Daoy (cell line): ENCODE results near the gene ADARB1. TPM values are rescaled to one million over a fixed set of nuclear protein-coding genes. Genes with fewer than 3 reads are reported as not detected.

Experiments used
- DNase-seq: peaks from one replicate; pipeline ENCODE4 v3.0.0-alpha.2; 2015; ENCODE audit warnings: low read depth
- total RNA-seq: library from RNA; depleted of rRNA; stranded (reverse); fragments of >200 nt; shearing (Covaris generic); gene quantifications from 2 replicates; pipeline ENCODE4 v1.2.3, GENCODE V29; 2014

ADARB1 gene
- total RNA-seq, 1 experiment from 2014 or later, result 4.7 TPM

DNA sequence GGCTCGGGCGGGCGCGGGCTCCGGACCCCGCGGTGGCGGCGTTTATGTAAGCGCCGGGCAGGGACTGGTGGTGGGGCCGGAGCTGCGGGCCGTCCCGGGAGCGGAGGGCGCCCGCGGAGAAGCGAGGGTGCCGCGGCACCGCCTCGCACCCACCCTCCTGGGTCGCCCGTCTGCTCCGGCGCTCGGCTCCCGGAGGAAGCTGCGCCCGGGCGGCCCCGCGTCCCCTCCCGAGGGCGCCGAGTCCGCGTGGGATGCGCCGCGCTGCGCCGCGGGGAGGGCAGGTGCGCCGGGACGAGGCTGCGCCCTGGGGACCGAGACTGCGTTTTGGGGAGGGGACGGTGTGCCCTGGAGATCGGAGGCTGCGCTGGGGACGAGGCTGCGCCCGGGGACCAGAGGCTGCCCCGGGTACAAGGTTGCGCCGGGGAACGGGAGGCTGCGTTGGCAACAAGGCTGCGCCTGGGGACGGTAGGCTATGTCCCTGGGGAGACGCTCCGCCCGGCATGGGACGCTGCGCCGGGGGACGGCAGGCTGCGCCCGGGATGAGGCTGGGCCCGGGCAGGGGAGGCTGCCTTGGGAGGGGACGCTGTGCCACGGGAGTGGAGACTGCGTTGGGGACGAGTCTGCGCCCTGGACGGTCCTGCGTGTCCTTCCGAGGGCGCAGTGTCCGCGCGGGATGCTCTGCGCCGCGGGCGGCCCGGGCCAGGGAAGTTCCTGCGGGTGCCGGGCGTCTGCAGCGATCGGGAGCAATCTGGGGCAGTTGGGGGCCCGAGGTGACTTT lies 627 bp downstream of the ADARB1 start:
- DNase-seq, result peak; percentile 69

DNA sequence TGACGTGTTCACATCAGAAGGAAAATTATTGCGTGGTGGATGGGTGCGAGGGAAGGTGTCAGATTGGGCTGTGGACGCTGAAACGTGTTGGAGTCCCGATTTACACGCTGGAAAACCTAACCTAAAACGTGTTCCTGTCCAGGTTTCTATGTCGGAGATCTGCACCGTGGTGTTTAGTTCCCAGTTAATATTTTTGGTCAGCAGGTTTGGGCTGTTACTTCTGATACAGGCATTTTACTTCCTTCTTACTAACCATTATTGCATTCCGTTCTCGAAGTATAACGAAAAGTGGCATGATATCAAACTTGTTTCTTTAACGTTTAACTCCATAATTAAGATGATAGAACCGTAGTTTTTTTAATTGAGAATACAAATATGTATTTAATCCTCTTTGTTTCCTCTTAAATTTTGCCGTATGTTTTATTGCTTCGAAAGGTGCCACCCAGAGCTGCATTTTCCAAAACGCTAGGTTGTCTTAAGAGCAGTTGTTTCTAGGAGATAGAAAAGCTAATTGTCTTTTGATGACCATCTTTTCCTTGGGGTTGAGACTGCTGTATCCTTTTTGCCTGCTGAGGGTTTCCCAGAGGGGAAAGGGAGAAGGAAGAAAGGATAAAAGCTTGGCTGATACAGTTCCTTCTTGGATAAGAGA lies 1.3 kb downstream of the ADARB1 start:
- no peak for DNase-seq

DNA sequence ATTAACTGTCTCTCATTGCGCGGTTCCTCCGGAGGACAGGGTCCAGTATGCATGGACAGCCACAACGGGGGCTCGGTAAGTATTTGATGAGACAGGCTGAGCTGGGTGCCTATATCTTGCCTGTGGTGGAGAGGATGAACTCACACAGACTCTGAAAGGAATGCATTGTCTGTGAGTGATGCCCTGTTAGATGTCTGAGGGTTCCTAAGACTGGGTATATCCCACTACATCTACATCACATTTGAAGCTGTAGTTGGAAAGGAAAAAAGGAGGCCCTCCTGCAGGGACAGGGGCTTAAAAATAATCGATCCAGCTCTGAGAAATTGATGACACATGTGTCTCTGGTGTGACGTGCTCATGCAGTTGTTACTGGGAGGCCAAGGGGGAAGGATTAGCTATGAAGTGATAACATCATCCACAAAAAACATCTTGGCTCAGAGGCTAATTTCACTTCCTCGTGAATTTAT lies 1.9 kb downstream of the ADARB1 start:
- no peak for DNase-seq

DNA sequence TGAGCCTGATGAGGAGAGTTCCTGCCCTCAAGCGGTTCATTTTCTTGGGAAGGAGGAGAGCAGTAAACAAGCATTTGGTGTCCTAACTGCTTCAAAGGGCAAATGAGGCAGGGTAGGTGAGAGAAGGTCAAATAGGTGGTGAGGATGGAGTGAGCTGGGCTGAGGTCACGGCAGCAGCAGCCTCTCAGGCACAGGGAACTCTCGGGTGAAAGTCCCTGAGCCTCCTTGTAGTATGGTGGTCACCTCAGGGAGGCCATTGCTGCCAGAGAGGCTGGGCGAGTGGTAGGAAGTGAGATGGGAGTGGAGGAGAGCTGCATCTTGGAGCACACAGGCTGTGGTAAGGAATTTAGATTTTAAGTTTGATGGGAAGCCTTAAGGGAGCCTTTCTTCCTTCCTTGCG lies 4.0 kb downstream of the ADARB1 start:
- no peak for DNase-seq

DNA sequence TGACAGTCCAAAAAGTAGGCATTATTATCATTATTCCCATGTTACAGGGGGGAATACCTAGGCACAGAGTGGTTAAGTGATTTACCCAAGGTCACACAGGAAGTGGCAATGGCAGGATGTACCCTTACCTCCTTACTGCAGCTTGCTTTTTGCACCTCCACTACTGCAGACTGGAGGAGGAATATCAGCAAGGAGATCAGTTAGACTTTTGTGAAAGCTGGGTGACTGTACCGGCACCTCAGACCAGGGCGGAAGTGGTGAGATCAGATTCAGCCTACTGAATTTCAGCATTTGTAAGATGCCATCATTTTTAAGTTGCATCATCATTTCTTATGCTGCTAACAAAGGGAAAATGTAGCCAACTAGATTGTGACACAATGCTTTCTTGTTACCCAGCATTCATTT lies 4.5 kb downstream of the ADARB1 start:
- peak; percentile 71 for DNase-seq

DNA sequence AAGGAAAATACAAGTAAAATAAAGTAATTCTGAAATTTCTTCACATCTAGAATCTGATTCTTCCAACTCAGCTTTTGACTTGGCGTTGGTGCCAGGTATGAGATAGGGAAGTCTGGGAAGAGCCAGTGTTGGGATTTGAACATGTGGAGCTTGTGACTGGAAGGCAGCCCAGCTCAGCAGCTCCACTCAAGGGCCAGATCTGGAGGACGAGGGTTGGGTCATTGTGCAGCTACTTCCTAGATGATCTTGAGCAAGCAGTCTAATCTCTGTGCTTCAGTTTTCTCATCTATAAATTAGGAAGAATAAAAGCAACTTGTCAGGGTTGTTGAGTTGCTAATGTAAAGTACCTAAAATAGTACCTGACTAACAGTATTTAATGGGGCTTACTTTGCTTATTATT lies 5.0 kb downstream of the ADARB1 start:
- no peak for DNase-seq

DNA sequence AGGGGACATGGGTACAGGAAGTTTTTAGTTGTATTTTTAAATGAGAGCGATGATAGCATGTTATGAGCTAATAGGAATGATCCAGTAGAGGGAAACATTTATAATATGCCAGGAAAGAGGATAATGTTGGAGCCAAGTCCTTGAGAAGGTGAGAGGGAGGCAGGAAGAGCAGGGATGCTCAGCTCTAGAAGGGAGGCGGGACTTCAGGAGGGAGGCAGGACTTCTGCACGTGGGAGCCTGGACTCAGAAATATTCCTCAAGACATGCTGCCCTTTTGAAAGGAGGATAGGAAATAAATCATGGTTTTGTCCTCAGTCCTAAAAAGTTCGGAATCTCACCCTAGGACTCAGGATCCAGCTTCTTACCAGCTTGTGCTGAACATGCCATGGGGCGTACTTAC lies 5.9 kb downstream of the ADARB1 start:
- no peak for DNase-seq

DNA sequence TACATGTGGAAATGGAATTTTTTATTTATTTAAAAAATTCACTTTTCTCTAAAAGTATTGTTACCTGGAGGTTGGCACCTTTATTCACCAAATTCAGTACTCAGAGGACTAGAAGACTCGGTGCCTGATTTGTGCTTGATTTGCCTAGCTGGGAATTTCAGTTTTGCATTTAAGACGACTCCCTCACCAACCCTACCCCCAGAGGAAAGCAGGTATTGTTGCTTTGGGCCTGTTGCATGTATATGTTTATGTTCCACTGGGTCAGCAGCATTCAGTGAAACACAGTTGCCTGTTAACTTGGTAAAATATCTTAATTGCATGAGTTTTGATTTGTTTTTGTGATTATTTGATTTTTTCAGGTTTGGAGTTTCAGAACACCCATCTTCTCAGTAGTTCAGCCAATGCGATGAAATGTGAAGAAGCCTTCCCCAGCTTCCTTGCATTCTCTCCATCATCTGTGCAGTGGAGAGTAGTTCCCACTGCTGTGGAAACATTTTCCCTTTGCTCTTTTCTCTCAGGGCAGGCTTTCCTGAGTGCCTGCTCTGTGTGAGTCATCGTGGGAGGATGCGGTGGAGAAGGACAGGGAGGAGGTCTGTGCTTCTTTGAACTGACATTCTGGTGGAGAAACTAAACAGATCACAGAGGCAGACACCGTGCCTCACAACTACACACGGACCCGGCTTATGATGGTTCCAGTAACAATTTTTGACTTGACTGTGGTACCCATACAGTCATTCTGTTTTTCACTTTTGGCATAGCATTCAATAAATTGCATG lies 6.4 kb downstream of the ADARB1 start:
- DNase-seq, result no peak

DNA sequence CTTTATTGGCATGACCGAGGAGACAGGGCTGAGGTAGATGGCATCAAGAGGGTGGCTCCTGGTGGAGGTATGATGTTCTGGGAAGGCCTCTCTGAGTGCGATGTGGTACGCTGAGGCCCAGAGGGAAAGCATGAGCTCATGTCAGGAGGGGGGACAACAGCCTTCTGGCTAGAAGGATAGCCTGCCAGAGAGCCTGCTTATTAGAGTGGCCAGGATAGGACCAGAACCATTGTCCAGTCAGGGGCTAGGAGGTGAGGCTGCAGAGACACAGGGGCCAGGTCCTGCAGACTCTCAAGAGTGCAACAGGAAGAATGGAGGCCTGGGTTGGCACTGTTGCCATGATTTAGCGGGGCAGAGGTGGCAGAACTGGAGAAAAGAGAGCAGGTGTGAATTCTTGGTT lies 7.3 kb downstream of the ADARB1 start:
- no peak for DNase-seq

DNA sequence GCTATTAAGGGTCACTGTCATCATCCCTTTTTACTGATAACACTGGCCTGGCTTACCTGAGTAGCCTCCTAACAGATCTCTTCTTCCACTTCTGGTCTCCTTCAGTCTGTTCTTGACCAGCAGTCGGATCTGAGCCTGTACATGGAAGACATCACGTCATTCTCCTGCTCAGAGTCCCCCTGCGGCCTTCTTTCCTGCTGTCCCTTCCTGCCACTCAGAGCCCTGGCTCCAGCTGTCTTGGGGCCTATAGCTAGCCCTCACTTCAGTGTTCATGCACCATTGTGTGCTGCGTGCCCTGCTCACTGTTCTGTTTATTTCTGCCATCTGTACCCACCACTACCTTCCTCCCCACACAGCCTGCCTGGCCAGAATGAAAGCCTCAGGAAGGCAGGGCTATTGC lies 8.4 kb downstream of the ADARB1 start:
- no peak for DNase-seq

DNA sequence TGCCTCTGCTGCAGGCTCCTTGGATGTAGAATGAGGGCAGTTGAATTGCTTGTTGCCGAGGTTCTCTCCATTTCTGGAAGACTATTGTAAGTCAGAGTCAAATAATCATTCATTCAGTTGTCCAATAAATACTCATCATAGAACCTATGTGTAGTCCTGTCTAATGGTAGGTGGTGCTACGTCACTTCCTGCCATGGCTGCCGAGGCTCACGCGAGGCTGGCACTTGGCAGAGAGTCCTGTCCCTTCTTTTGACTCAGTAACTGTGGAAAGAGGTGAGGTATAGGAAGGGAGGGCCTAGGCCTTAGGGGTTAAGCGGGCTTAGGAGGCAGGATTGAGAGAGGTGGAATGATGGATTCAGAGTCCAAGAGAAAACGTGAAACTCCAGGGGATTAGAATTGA lies 9.7 kb downstream of the ADARB1 start:
- no peak for DNase-seq

DNA sequence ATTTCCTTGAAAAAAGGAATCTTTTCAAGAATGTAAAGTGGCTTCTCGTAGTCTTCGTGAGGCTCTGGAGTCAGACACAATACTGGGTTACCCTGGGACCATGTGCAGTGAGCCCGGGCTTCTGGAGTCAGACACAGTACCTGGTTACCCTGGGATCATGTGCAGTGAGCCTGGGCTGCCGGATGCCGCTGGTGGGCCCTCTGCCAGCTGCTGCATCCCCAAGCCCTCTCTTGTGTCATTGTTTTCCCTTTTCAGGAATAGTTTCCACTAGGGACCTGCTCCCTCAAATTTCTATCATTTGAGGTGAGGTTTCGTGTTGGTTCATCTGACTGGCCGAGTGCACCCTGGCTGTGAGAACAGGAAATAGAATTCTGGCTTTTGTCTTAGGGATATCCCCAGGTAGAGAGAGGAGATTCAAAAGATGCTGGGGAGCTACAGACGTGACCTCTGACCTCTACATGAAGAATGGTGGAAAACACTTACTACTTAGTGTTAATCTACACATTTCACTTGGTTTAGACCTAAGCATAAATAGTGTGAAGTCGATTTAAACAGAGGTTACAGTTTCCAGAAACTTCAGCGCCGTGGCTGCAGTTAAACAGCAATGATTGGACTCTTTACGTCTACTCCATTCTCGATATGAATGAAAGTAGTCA lies 10.6 kb downstream of the ADARB1 start:
- no peak for DNase-seq

DNA sequence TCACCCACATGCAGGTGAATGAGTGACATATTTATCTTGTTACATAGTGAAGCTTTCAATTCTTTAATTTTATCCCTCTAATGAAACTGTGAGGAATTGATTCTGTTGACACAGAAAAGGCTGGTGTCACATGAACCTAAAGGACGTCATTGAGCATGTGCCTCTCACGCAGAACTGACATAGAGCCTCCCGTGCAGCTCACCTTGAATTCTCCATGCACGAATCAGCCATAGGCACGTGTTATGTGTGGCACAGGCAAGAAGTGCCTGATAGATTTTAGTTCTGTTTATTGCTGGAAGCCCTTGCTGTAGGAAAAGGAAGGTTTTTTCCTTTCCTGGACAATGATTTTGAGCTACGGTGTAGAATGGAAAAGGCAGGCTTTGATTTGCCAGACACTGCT lies 11.3 kb downstream of the ADARB1 start:
- DNase-seq, result no peak

DNA sequence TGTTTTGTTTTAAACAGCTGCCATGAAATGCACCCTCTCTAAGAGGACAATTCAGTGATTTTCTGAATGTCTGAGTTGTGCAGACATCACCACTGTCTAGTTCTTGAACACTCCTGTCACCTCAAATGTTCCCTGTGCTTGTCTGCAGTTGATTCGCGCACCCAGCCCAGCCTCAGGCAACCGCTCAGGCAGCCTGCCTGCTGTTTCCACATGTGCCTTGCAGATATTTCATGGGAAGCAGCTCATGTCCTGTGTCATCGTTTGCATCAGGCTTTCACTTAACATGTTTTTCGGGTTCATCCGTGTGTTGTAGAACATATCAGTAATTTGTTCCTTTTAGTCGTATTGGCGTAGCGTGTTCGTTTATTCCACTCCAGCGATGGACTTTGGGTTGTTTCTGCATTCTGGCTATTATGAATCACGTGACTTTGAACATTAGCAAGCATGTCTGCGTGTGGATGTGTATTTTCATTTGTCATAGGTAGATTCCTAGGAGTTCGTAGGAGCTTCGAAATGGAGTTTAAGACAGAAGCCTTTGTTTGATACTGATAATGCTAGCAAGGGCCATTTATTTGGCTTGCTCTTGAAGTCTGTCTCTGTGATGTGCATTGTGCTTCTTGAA lies 12.1 kb downstream of the ADARB1 start:
- DNase-seq, result no peak

DNA sequence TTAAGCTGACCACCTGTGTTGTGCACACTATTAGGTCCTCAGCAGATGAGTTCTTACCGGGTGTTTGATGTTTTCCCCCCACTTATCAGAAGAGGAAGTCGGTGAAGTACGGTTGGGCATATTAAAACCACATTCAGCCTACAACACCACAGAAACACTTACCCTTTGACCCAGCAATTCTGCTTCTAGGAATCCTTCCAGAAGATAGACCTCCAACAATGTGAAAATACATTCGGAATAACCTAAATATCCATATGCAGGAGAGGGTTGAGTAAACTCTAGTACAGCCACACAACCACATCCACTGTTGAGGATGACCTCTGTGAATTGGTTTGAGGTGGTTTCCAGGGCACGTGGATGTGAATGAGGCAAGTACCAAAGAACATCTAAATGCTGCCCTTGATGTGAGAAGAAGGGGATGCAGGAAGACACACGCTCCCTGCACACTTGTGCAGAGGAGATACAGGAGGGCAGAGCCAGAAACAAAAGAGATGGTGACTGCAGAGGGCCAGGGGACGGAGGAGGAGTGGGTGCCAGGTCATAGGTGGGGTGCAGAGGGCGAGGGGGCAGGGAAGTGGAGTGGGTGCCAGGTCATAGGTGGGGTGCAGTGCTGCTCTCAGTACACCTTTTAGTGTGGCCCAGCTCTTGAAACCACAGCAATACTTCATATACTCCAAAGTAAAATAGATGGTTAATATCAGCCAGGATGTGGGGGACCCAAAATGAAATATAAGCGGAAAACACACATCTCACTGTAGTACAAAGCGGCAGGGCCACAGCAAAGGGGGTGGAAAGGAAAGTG lies 12.8 kb downstream of the ADARB1 start:
- DNase-seq, result no peak

DNA sequence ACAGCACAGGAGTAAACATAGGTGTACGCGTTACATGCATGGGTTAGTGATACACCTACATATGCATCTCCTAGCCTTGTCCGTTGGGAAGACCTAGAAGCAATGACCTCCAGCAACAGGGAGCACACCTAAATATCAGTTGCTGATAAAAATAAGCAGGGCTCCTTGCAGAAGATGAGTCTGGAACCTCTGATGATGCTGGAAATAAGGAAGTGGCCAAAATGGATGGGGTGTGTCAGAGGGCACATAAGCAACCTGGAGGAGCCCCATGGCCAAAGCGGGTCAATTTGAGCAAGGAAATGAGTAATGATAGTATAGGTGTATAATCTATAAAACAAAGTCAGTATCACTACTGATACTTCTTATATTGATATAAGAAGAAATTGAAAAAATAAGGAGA lies 13.7 kb downstream of the ADARB1 start:
- DNase-seq, result no peak

DNA sequence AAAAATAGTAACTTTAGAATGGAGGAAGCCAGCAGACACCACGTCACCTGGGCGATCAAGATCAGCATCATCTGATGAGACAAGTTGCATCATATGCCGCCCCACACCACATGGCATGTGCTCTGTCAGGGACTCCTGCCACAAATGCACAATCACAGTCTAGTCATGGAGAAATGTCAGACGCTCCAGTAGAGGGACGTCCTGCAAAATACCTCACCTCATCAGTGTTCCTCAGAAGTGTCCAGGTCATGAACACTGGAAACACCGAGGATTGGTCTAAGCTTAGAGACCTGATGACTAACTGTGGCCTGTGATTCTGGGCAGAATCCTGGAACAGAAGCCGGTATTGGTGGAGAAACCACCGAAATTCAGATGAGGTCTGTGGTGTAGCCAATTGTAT lies 14.3 kb downstream of the ADARB1 start:
- no peak for DNase-seq

DNA sequence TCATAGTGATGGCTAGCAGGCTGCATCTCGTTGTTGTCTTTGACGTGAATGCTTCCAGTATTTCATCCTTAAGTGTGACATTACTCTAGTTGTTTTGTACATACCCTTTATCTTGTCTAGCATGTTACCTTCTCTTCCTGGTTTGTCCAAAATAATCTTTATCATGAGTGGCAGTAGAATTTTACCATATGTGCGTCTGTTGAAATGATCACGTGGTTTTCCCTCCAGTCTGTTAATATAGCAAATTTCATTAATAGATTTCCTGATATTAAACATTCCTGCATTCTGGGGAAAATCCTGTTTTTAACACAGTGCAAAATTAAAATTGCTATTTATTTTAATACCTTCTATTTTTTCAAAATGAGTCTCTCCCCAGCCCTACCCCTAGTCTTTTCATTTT lies 15.6 kb downstream of the ADARB1 start:
- DNase-seq, result no peak

DNA sequence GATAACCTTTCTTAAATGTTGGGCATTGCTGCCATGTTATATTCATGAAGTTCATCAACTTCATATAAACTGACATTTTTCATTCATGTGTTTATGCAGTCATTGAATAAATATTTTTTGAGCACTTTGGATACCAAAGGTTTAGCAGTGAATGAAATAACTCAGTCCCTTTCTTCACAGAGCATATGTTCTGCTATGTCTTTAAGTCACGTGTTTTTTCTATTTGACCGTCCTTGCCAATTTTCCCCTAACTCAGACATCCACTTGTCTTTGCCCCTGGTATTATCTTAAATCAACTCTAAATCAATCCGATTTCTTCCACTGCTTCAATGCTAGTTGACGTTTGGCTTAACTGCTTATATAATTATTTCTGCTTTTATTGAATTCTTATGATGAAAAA lies 16.6 kb downstream of the ADARB1 start:
- DNase-seq, result no peak

DNA sequence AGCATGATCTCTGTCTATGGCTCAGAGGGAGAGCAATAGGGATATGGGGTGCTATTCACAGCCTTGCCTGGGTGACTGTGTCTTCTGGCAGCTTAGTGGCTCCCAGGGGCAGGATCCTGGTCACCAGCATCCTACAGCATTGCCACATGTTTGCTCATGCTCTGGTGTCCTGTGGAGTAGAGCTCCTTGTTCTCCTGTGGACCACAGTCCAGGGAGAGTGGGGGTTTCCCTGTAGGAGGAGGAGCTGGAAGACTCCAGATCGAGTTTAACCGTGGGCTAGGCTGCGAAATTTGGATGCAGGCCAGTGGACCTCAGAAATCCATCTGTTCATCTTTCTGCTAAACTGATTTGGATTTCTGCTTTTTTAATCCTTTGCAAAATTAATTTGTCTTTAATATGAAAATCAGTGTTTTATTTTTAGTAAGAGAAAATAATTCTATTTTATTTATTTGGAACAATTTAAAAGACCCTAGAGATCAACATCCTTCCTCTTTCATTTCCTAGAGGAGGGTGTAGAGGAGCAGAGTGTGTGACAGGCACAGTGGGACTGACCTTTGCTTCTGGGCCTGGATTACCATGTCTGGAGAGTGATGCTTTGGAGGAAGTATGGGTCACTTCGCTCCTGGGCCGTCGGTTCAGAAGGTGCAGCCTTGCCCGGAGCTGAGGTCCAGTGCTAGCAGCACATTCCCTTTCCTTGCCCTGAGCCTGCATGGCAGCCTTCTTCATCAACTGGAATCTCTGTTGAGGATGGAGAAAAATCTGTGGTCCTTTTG lies 17.4 kb downstream of the ADARB1 start:
- DNase-seq, result no peak
